ENCODE measurements around the gene DRD1.
"Not testable (repeated sequence)": the region's sequence is repeated elsewhere in the genome, so short reads cannot be mapped to it uniquely, and the experiment has no call there.

The DRD1 gene

DNA sequence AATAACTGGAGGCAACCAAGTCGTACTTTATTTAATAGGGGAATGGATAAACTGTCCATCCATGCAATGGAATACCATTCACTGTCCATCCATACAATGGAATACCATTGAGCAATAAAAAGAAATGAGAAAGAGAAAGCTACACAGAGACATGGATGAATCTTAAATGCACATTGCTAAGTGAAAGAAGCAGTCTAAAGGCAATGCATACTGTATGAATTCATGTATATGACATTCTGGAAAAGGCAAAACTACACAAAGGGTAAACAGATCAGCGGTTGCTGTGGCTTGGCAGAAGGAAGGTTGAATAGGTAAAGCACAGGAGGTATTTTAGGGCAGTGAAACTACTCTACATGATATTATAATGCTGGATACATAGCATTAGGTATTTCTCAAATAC lies 16.2 kb downstream of the DRD1 start:
- Histone ChIP-seq H3K27ac (no peak overlapping the region), H3K9ac (no peak overlapping the region), H3K4me3 (ENCODE audit: low read depth, low read length) (no peak overlapping the region), H3K79me2 (no peaks in the 10 kb centered on the region), H2AFZ (no peak overlapping the region), H3K4me2 (ENCODE audit: low read length) (no peak overlapping the region), H3K36me3 (ENCODE audit: control insufficient read depth, insufficient read depth, low read length) (no peaks in the 10 kb centered on the region), H3K9me3 (ENCODE audit: control insufficient read depth, low read length) (no peaks in the 10 kb centered on the region), H3K4me1 (no peaks in the 10 kb centered on the region), H3K27me3 (ENCODE audit: control insufficient read depth, insufficient read depth, low read length) (no peaks in the 10 kb centered on the region)
- no peak for TF ChIP-seq CTCF (IDR thresholded peaks at IDR 0.05)

GRCh38 chr5:175424594-175424993 lies 19.4 kb downstream of the DRD1 start:
- H3K9me3 ChIP-seq (ENCODE audit: control insufficient read depth, low read length); H3K4me3 ChIP-seq (ENCODE audit: low read depth, low read length); H3K4me2 ChIP-seq (ENCODE audit: low read length); H3K9ac ChIP-seq; H3K36me3 ChIP-seq (ENCODE audit: control insufficient read depth, insufficient read depth, low read length); H3K4me1 ChIP-seq; H3K27ac ChIP-seq; H2AFZ ChIP-seq; H3K27me3 ChIP-seq (ENCODE audit: control insufficient read depth, insufficient read depth, low read length); H3K79me2 ChIP-seq: not testable (repeated sequence)

DNA sequence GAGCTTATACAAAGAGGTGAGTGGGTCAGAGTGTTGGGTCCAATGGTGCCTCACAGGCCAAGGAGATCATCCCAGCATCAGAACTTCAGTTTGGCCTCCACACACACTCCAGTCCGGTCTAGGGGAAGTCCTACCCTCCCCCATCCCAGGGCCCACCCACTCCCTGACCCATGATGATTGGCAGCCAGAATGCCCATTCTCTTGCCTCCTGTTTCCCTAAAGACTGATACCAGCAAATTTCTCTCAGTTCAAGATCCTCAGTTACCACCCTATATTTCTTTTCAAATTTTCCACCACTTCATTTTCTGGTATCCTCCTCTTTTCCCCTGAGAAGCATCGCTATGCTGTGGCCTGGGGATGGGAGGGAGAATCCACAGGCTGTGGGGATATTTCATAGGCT lies 21.9 kb downstream of the DRD1 start:
- Histone ChIP-seq H3K9ac (no peak overlapping the region), H3K9me3 (ENCODE audit: control insufficient read depth, low read length) (no peaks in the 10 kb centered on the region), H3K27ac (no peak overlapping the region), H3K4me1 (no peaks in the 10 kb centered on the region), H3K4me2 (ENCODE audit: low read length) (no peak overlapping the region), H3K27me3 (ENCODE audit: control insufficient read depth, insufficient read depth, low read length) (no peaks in the 10 kb centered on the region), H3K36me3 (ENCODE audit: control insufficient read depth, insufficient read depth, low read length) (no peaks in the 10 kb centered on the region), H3K4me3 (ENCODE audit: low read depth, low read length) (no peak overlapping the region), H3K79me2 (no peaks in the 10 kb centered on the region), H2AFZ (no peak overlapping the region)
- no peak for TF ChIP-seq CTCF (IDR thresholded peaks at IDR 0.05)

DNA sequence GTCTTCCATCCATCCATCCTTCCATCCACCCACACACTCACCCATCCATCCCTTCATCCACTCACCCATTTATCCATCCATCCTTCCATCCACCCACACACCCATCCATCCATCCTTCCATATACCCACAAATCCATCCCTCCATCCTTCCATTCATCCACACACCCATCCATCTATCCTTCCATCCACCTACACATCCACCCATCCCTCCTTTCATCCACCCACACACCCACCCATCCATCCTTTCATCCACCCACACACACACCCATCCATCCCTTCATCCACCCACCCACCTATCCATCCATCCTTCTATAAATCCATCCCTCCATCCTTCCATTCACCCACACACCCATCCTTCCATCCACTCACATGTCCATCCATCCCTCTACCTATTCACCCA lies 23.6 kb downstream of the DRD1 start:
- Histone ChIP-seq H3K79me2 (no peaks in the 10 kb centered on the region), H3K27me3 (ENCODE audit: control insufficient read depth, insufficient read depth, low read length) (no peaks in the 10 kb centered on the region), H3K4me1 (peaks cover 5% of the 10 kb centered on the region), H2AFZ (no peak overlapping the region), H3K4me2 (ENCODE audit: low read length) (no peak overlapping the region), H3K9me3 (ENCODE audit: control insufficient read depth, low read length) (no peaks in the 10 kb centered on the region), H3K27ac (no peak overlapping the region), H3K4me3 (ENCODE audit: low read depth, low read length) (no peak overlapping the region), H3K9ac (no peak overlapping the region), H3K36me3 (ENCODE audit: control insufficient read depth, insufficient read depth, low read length) (no peaks in the 10 kb centered on the region)
- no peak for TF ChIP-seq CTCF (IDR thresholded peaks at IDR 0.05)

GRCh38 chr5:175418251-175418650 lies 25.7 kb downstream of the DRD1 start:
- H3K9me3 ChIP-seq (ENCODE audit: control insufficient read depth, low read length): no peaks in the 10 kb centered on the region
- H2AFZ ChIP-seq: no peak overlapping the region
- no peaks in the 10 kb centered on the region for H3K27me3 ChIP-seq (ENCODE audit: control insufficient read depth, insufficient read depth, low read length)
- no peak overlapping the region for H3K27ac ChIP-seq
- no peak overlapping the region for H3K4me3 ChIP-seq (ENCODE audit: low read depth, low read length)
- no peak for TF ChIP-seq CTCF (IDR thresholded peaks at IDR 0.05)
- no peak overlapping the region for H3K9ac ChIP-seq
- H3K4me2 ChIP-seq (ENCODE audit: low read length): no peak overlapping the region
- peaks cover 21% of the 10 kb centered on the region for H3K4me1 ChIP-seq
- no peaks in the 10 kb centered on the region for H3K79me2 ChIP-seq
- no peaks in the 10 kb centered on the region for H3K36me3 ChIP-seq (ENCODE audit: control insufficient read depth, insufficient read depth, low read length)

Data from parathyroid adenoma (tissue), 2 donors.